ENCODE measurements around the gene SLAMF9. TPM values are rescaled to one million over a fixed set of nuclear protein-coding genes. Genes with fewer than 3 reads are reported as not detected.

The SLAMF9 gene
- total RNA-seq, 2 donors from 2014 or later: not detected

GRCh38 chr1:159996653-159997052 is 42.6 kb upstream of the SLAMF9 start:
- peaks cover 11% of the 10 kb centered on the region for H3K27me3 ChIP-seq (ENCODE audit: control insufficient read depth, insufficient read depth, low read length, poor library complexity, severe bottlenecking)
- no peak overlapping the region for H3K9ac ChIP-seq (ENCODE audit: extremely low read depth, low read length, poor library complexity, severe bottlenecking)
- H3K4me3 ChIP-seq (ENCODE audit: low read length): no peak overlapping the region
- TF ChIP-seq CTCF (conservative IDR thresholded peaks at IDR 0.05): no peak
- no peaks in the 10 kb centered on the region for H3K9me3 Mint-ChIP-seq
- H3K36me3 ChIP-seq (ENCODE audit: control insufficient read depth, insufficient read depth, low read length): no peaks in the 10 kb centered on the region
- H3K27ac ChIP-seq (ENCODE audit: low read depth, low read length): no peak overlapping the region
- no peaks in the 10 kb centered on the region for H3K36me3 Mint-ChIP-seq (ENCODE audit: low read depth)
- no peaks in the 10 kb centered on the region for H3K9me3 ChIP-seq (ENCODE audit: control insufficient read depth, low read length)
- peaks cover 2% of the 10 kb centered on the region for H3K4me1 Mint-ChIP-seq
- no peak for DNase-seq
- H3K27ac Mint-ChIP-seq: no peak overlapping the region
- no peak overlapping the region for H3K4me3 Mint-ChIP-seq
- no peaks in the 10 kb centered on the region for H3K4me1 ChIP-seq (ENCODE audit: control insufficient read depth, insufficient read depth, low read length)
- peaks cover 15% of the 10 kb centered on the region for H3K27me3 Mint-ChIP-seq (ENCODE audit: insufficient read depth)

DNA sequence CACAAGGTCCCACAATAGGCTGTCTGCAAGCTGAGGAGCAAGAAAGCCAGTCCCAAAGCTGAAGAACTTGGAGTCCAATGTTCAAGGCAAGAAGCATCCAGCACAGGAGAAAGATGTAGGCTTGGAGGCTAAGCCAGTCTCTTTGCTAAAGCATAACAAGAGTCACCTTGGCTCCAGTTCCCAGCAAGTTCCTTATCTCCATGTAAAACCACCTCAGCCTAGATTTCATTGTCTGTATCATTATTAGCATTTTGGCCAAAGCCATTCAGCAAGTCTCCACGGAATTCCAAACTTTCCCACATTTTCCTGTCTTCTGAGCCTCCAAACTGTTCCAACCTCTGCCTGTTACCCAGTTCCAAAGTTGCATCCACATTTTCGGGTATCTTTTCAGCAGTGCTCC is 40.9 kb upstream of the SLAMF9 start:
- no peak overlapping the region for H3K4me3 ChIP-seq (ENCODE audit: low read length)
- no peaks in the 10 kb centered on the region for H3K9me3 ChIP-seq (ENCODE audit: control insufficient read depth, low read length)
- no peak overlapping the region for H3K9ac ChIP-seq (ENCODE audit: extremely low read depth, low read length, poor library complexity, severe bottlenecking)
- H3K36me3 ChIP-seq (ENCODE audit: control insufficient read depth, insufficient read depth, low read length): no peaks in the 10 kb centered on the region
- no peak overlapping the region for H3K27ac ChIP-seq (ENCODE audit: low read depth, low read length)
- TF ChIP-seq CTCF (conservative IDR thresholded peaks at IDR 0.05): no peak
- peaks cover 7% of the 10 kb centered on the region for H3K27me3 Mint-ChIP-seq (ENCODE audit: insufficient read depth)
- no peaks in the 10 kb centered on the region for H3K9me3 Mint-ChIP-seq
- H3K4me1 ChIP-seq (ENCODE audit: control insufficient read depth, insufficient read depth, low read length): no peaks in the 10 kb centered on the region
- WGBS, 2 experiments (ENCODE audit: insufficient coverage in 1 of 2, insufficient read length in 1 of 2): 87 to 92% methylated on average over 1 to 2 of the region's 2 CpGs
- H3K27me3 ChIP-seq (ENCODE audit: control insufficient read depth, insufficient read depth, low read length, poor library complexity, severe bottlenecking): no peaks in the 10 kb centered on the region
- no peak overlapping the region for H3K27ac Mint-ChIP-seq
- H3K36me3 Mint-ChIP-seq (ENCODE audit: low read depth): no peaks in the 10 kb centered on the region
- DNase-seq: no peak
- peaks cover 2% of the 10 kb centered on the region for H3K4me1 Mint-ChIP-seq
- no peak overlapping the region for H3K4me3 Mint-ChIP-seq

DNA sequence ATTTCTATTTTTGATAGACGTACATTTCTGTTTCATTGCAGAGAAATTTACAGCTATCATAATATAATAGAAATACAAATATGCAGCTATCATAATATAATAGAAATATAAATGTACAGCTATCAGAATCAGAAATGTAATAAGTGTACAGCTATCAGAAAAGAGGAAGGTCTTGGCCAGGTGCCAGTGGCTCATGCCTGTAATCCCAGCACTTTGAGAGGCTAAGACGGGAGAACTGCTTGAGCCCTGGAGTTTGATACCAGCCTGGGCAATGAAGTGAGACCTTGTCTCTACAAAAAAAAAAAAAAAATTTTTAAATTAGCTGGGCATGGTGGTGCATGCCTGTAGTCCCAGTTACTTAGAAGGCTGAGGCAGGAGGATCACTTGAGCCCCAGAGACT is 39.9 kb upstream of the SLAMF9 start:
- Mint-ChIP-seq H3K9me3 (no peaks in the 10 kb centered on the region), H3K36me3 (ENCODE audit: low read depth) (no peaks in the 10 kb centered on the region), H3K4me1 (peaks cover 2% of the 10 kb centered on the region), H3K27ac (no peak overlapping the region), H3K27me3 (ENCODE audit: insufficient read depth) (peaks cover 4% of the 10 kb centered on the region), H3K4me3 (no peak overlapping the region)
- Histone ChIP-seq H3K27me3 (ENCODE audit: control insufficient read depth, insufficient read depth, low read length, poor library complexity, severe bottlenecking) (no peaks in the 10 kb centered on the region), H3K9ac (ENCODE audit: extremely low read depth, low read length, poor library complexity, severe bottlenecking) (no peak overlapping the region), H3K4me1 (ENCODE audit: control insufficient read depth, insufficient read depth, low read length) (no peaks in the 10 kb centered on the region), H3K4me3 (ENCODE audit: low read length) (no peak overlapping the region), H3K36me3 (ENCODE audit: control insufficient read depth, insufficient read depth, low read length) (no peaks in the 10 kb centered on the region), H3K27ac (ENCODE audit: low read depth, low read length) (no peak overlapping the region), H3K9me3 (ENCODE audit: control insufficient read depth, low read length) (no peaks in the 10 kb centered on the region)
- DNase-seq: no peak
- TF ChIP-seq CTCF (conservative IDR thresholded peaks at IDR 0.05): no peak
- 95% methylated on average over 1 of the region's 2 CpGs; no CpG with 5 or more reads in 1 of the 2 experiments for WGBS, 2 experiments (ENCODE audit: insufficient coverage in 1 of 2, insufficient read length in 1 of 2)
